Testis (tissue), 2 donors: ENCODE measurements around the gene GATA6.

Experiments used
- POLR2A ChIP-seq: fragments of 450-650 bp; IDR thresholded peaks from one replicate; pipeline ENCODE4 v1.6.1; 2017; ENCODE audit warnings: antibody characterized with exemption, mild to moderate bottlenecking, moderate library complexity
- TF ChIP-seq, protein P1 (sequence below), 3 experiments: fragments of 450-650 bp in 2 of 3; fragments of 200-600 bp in 1 of 3; sonication (generic) in 1 of 3; IDR thresholded peaks; one replicate each; pipeline ENCODE4 v1.5.1; 2016 to 2019; ENCODE audit warnings: antibody characterized with exemption in 3 of 3, mild to moderate bottlenecking in 2 of 3, moderate library complexity in 1 of 3

DNA sequence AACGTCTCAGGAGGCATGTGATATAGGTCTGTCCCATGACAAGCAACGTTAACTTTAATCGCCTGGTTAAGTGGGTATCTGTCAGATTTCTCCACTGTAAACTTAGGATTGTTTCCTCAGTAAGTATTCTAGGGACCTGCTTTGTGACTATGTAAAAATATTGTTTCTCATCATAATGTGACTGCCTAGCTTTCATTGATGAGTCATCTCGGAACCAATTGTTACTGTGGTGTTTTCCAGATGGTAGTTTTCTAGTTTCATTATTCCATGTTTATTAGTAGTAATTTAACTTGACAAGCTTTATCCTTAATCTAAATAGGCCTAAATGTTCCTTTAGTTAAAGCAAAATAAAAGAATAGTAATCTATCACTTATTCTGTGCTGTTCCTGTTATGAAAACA, 28.2 kb upstream of the GATA6 start:
- TF ChIP-seq POLR2A: no peak
- TF ChIP-seq, protein P1, sequence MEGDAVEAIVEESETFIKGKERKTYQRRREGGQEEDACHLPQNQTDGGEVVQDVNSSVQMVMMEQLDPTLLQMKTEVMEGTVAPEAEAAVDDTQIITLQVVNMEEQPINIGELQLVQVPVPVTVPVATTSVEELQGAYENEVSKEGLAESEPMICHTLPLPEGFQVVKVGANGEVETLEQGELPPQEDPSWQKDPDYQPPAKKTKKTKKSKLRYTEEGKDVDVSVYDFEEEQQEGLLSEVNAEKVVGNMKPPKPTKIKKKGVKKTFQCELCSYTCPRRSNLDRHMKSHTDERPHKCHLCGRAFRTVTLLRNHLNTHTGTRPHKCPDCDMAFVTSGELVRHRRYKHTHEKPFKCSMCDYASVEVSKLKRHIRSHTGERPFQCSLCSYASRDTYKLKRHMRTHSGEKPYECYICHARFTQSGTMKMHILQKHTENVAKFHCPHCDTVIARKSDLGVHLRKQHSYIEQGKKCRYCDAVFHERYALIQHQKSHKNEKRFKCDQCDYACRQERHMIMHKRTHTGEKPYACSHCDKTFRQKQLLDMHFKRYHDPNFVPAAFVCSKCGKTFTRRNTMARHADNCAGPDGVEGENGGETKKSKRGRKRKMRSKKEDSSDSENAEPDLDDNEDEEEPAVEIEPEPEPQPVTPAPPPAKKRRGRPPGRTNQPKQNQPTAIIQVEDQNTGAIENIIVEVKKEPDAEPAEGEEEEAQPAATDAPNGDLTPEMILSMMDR (IDR thresholded peaks at IDR 0.05): no peak
